HG02763 (cell line): ENCODE results near the gene CHST11.
"Not testable (repeated sequence)": the region's sequence is repeated elsewhere in the genome, so short reads cannot be mapped to it uniquely, and the experiment has no call there.

Experiments
- ATAC-seq: cut with Tn5 transposase; IDR thresholded peaks from one replicate; pipeline ENCODE4 v1.9.1; 2021; ENCODE audit warnings: mild to moderate bottlenecking, moderate library complexity; ENCODE audit not compliant: unreplicated experiment

Gene CHST11

GRCh38 chr12:104555648-104556047, 98.9 kb downstream of the CHST11 start:
- no peak for ATAC-seq

DNA sequence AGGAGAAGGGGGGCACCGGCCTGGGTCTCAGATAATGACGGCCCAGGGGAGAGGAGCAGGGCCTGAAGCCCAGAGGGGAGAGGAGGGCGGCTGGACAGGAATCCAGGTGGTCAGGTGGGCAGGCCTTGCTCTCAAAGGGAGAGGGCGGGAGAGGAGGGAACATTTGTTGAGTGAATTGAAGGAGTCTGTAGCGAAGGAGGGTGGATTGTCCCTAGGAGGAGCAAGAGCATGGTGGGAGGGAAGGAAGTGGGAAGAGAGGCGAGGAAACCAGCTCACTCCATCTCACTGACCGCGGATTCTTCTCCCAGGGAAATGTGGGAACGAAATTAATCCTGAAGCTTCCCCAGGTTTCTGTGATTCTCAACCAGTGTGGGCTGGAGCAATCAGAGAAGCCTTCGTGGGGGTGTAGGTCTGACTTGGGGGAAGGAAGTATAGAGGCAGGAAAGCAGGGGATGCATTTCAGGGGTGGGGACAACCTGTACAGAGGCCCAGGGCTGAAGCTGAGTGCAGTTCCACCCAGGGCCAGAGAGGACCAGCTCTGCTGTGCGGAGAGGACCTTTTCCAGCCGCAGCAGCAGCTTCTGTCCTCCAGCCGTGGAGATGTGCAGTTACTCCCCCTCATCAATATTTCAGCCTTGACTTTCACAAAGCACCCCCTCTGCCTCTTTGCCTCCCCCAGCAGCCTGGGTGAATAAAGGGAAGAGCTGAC, 100.9 kb downstream of the CHST11 start:
- no peak for ATAC-seq

DNA sequence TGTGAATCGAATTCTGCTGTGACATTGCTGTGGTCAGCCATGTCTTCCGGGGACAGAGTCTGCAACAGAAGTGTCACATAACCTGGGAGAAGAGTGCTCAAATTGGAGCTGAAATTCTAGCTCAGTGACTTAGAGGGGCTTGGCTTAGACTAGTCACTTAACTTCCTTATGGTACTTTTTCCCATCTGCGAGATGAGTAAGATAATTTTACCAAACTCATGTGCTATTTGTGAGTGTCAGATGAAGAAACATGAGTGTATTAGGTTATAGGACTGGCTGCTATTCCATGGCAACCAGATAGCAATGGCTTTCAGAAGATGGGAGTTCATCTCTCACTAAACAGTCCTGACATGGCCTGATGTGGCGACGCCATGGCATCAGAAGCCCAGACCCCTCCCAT, 104.1 kb downstream of the CHST11 start:
- ATAC-seq: no peak

DNA sequence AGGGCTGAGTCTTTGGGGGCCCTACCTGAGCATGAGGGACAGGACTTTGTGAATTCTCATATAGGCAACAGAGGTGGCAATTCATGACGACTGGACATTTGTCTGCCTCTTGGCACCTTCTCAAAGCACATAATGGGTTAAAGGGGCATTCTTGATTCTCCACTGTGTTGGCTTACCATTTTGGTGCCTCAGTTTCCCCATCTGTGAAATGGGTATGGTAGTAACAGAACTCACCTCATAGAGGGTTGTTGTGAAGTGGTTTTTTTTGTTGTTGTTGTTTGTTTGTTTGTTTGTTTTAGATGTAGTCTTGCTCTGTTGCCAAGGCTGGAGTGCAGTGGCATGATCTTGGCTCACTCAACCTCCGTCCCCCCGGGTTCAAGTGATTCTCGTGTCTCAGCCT, 106.0 kb downstream of the CHST11 start:
- no peak for ATAC-seq

- not testable (repeated sequence) for ATAC-seq
Observed at GRCh38 chr12:104564662-104565061, 107.9 kb downstream of the CHST11 start.

- no peak for ATAC-seq
Observed at GRCh38 chr12:104565606-104566243, 109.0 kb downstream of the CHST11 start.

- no peak for ATAC-seq
Observed at GRCh38 chr12:104566244-104566993, 109.7 kb downstream of the CHST11 start.

GRCh38 chr12:104567832-104568486, 111.2 kb downstream of the CHST11 start:
- no peak for ATAC-seq

- no peak for ATAC-seq
Observed at GRCh38 chr12:104568487-104568868, 111.7 kb downstream of the CHST11 start.

DNA sequence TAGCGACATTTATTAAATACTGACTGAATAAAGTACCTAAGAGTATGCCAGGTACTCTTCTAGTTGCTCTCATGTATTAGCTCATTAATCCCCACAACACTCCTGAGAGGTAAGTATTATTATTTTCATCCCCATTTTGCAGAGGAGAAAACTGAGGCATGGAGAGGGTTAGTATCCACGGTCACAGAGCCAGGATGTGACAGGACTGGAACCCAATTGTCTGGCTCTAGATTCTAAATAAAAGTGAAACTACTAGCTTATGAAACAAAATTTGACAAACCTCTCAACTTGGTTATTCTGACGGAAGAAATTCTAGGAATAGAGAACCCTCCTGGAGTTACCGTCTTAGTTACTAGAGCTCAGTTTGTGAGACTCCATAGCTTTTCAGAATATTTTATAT, 112.2 kb downstream of the CHST11 start:
- ATAC-seq: no peak

DNA sequence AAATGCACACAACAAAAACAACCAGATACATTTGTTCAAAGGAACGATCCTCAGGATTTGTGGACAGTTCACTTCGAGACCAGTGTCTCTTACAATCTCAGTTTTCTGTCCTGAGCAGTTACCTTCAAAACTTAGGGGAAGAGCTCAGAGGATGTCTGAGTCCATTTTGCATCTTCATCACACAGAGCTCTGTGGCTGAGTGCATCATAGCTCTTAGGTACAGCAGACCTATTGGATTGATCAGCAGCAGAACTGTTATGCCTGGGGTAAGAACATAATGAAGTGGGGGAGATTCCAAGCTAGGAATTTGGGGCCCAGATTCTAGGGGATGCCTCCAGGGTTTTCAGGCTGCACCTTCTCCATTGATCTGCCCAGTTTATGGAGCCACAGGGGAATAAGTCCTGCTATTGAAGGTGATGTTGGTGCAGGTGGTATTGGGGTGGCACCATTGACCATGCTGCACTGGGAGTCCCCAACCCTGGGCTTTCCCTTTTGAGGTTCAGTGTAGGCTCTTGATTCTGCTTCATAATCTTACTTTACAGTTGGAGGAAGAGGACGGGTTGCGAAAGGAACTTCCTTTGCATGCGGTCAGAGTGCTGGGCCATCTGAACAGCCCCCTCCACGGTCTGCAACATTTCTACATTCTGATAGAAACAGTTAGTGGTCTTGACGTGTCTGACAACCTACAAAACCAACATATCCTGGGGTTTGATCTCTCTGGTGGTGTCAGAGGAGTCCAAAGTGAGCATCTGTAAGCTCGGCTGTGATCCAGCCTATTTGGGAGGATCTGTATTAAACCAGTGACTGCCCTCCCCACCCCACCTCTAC, 112.8 kb downstream of the CHST11 start:
- ATAC-seq: peak; percentile 71

- peak; percentile 21 for ATAC-seq
Observed at GRCh38 chr12:104570174-104570907, 113.6 kb downstream of the CHST11 start.

- ATAC-seq: no peak
Observed at GRCh38 chr12:104571328-104571727, 114.6 kb downstream of the CHST11 start.

DNA sequence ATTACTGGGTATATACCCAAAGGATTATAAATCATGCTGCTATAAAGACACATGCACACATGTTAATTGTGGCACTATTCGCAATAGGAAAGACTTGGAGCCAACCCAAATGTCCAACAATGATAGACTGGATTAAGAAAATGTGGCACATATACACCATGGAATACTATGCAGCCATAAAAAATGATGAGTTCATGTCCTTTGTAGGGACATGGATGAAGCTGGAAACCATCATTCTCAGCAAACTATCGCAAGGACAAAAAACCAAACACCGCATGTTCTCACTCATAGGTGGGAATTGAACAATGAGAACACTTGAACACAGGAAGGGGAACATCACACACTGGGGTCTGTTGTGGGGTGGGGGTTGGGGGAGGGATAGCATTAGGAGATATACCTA, 117.6 kb downstream of the CHST11 start:
- ATAC-seq: not testable (repeated sequence)

DNA sequence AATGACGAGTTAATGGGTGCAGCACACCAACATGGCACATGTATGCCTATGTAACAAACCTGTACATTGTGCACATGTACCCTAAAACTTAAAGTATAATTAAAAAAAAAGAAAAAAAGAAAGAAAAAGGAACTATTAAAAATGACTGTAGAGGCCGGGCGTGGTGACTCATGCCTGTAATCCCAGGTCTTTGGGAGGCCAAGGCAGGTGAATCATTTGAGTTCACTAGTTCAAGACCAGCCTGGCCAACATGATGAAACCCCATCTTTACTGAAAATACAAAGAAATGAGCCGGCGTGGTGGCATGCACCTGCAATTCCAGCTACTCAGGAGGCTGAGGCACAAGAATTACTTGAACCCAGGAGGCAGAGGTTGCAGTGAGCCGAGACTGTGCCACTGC, 118.0 kb downstream of the CHST11 start:
- not testable (repeated sequence) for ATAC-seq

- ATAC-seq: no peak
Observed at GRCh38 chr12:104575442-104576186, 118.9 kb downstream of the CHST11 start.

DNA sequence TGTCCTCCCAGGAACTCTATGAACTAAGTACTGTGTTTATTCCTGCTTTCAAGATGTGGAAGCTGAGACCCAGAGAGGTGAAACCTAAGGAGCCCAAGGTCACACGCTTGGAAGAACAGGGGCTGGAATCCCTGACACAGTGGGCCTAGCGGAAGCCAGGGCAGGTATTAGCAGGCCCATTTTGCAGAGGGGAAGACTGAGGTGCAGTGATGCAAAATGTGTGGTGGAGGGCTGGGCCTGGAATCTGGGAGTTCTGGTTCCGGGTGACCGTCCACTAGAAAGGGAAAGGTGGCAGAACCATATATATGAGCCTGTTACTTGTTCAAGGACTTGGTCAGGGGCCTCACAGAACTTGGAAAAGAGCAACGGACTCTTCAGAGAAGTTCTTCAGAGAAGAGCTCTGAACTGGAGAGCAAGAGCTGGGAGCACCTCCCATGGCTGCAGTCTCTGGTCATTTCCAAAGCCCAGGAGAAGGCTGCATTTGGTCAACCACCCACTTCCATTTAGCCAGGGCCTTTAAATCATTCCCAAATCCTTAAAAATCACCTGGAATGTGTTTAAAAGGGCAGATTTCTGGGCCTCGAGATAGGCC, 119.5 kb downstream of the CHST11 start:
- no peak for ATAC-seq

DNA sequence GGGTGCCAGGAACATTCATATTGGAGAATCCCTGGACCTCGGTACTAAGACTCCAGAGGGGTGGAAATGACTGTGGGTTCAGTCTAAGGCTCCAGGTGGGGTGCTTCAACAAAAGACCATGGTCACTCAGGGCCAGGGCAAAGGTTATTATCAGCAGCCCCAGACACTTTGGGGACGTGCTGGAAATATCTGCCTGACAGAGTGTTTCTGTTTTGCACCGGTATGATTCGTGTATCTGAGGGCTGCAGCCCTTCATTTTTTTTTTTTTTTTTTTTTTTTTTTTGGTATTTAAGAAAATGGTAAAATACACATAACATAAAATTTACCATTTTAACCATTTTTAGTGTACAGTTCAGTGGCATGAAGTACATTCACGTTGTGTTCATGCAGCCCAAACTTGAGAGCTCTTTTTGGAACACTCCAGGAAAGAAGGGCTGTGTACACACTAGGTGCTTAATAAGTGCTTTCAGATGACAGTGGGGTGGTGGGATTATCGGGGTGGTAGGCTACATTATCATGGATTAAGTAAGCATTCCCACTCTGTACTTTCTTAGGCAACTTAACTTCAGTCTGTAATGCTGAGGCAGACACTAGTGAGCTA, 120.3 kb downstream of the CHST11 start:
- ATAC-seq: no peak
